ENCODE results near the gene ARL17A.
"Not testable (repeated sequence)": the region's sequence is repeated elsewhere in the genome, so short reads cannot be mapped to it uniquely, and the experiment has no call there.

Gene ARL17A

DNA sequence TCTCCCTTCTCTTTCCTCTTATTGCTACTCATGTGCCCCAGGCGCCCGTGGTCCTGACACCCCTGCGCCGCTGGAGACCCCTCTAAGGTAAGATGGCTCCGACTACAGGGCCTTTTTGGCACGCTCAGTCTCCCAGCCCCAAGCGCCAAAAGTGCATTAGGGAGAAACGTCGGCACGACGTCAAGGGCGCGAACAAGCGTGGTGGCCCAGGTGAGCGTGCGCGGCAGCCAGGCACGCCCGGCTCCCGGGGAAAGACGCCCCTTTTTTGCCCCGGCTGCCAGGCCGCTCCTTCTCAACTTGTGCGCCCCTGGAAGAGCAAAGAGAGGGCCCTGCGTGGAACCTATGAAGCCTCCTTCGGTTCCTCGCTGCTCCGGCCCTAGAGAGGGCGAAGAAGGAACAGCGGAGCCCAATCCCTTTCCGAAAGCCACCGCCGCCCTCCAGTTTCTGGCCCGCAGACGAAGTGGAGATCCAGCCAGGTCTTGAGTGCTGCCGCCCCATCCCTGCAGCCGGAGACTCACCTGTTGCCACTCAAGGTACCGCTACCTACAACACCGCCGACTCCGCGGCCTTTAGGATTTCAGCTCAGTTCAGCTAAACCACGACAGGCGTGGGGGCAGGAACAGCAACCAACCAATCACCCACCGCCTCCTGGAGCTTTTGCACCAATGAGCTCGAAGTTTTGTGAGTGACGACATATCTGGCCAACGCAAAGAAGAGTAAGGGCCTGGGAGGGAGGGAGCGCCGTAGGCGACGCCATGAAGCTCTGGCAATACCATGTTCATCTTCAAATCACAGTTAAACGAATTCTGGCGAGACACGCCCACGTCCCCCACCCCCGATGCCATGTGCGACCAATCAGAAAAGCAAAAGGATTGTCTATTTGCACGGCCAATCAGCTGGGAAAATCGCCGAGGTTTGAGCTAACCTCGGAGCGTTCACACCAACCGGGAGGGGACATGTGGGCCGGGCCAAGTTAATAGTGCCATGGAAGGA, at the start of gene ARL17A:
Gene ARL17A, minus strand, starts transcription at position 609 of the 993 bp plus-strand sequence. CDS start 3,369 bp downstream, outside the sequence.
- peak; percentile 76 for DNase-seq (ENCODE audit: low read depth)

DNA sequence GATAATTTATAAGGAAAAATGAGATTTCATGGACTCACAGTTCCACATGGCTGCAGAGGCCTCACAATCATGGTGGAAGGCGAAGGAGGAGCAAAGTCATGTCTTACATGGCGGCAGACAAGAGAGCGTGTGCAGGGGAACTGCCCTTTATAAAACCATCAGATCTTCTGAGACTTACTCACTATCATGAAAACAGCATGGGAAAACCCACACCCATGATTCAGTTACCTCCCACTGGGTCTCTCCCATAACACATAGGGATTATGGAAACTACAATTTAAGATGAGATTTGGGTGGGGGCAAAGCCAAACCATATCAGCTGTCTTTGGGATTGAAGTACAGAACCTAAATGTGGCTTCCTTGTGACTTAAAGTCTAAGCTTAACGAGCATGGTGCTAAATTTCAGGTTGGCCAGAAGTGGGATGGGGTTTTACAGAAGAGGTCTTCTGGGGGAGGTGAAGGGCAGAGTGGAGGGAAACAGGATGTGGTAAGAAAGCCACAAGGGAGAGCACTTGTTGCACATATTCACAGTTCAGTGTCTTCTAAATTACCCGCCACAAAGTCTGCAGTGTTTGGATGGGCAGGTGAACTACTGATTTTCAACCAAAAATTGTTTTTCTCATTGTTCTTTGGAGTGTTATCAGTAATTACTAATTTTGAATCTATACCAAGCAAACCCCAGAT, 49.4 kb upstream of the ARL17A start:
- DNase-seq (ENCODE audit: low read depth) = not testable (repeated sequence)

DNA sequence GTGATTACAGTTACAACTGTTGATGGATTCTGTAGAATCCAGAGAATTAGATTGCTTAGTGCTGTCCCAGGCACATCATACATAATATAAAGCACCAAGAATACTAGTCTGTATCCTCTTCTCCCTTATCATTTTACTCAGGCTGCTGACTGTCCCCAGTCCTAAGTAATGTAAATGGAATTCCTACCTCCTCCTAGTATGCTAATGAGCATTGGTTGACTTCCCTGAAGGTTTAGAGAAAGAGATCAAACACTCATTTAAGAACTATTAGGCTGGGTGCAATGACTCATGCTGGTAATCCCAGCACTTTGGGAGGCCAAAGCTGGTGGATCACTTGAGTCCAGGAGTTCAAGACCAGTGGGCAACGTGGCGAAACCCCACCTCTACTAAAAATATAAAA, 48.0 kb upstream of the ARL17A start:
- not testable (repeated sequence) for DNase-seq (ENCODE audit: low read depth)

DNA sequence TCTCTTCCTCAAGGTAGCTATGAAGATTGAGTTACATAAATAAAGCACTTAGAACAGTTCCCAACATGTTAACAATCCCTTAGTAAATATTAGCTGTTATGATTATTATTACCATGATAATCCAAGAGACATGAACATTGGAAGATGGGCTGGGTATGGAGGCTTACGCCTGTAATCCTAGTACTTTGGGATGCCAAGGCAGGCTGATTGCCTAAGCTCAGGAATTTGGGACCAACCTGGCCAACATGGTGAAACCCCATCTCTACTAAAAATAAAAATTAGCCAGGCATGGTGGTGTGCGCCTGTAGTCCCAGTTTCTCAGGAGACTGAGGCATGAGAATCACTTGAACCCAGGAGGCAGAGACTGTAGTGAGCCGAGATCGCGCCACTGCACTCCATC, 45.2 kb upstream of the ARL17A start:
- not testable (repeated sequence) for DNase-seq (ENCODE audit: low read depth)

DNA sequence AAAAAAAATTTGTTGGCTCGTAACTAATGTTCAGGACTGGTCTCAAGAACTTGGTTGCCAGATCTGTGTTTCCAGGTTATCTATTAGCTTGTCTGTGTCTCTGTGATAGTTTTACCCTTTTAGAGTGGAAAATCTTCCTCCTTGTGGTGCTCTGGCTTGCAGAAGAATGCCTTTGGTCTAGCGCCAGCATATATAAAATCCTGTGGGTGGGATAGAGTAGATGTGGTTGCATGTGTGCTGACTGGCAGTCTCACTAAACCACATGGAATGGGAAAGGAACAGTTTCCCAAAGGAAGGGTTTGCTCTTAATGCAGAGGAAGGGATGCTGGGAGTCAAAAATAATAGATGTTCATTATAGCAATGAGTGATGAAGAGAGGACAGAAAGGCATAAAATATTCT, 44.3 kb upstream of the ARL17A start:
- not testable (repeated sequence) for DNase-seq (ENCODE audit: low read depth)

DNA sequence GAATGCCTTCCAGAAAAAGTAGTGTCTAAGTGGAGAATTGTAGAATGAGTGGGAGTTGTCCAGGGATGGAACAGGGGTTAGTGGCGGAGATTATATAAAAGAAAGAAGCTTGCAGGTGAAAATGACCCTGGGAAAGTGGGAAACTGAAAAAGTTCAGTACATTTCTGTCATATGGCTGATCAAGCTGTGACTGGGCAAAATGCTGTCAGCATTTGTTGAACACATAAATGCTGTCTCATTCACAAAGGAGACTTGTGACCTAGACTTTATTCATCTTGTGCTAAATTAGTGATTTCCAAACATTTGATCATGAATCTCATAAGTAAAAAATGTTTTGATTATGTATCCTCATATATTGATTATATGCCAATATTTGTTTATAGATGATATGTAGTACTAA, 39.5 kb upstream of the ARL17A start:
- DNase-seq (ENCODE audit: low read depth) = not testable (repeated sequence)

DNA sequence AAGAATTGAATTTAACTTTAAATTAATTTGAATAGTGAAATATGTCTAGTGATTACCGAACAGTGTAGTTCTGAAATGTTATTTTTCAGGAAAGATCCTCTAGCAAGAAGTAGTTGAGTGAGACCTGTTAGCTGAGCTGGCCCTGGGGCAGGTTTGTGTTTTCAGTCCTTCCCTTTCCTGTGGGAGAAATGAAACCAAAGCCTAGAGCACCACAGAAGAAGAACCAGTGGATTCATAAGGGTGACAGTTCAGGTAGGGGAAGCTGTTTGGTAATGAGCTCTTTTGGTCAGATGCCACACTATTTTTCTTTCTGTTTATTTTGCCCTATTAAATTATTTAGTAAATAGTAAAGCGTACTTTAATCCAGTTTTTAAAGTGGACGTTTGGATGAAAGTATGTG, 37.6 kb upstream of the ARL17A start:
- not testable (repeated sequence) for DNase-seq (ENCODE audit: low read depth)

DNA sequence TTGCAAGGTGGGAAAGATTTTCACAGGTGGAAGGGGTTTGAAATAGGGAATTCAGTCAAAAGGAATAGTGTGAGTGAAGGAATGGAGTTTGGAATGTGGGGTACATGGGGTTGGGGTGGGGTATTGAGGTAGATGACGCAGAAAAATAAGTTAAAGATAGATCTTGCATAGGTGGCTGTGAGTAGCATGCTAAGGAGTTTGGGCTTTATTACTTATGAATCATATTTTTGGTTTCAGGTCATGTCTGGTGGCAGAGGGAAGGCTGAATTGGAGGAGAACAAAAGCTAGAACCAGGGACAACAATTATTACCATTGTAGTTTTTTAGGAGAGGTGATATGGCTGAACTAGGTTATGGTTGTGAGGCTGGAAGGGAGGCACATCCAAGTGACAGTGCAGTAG, 34.4 kb upstream of the ARL17A start:
- DNase-seq (ENCODE audit: low read depth) = not testable (repeated sequence)

DNA sequence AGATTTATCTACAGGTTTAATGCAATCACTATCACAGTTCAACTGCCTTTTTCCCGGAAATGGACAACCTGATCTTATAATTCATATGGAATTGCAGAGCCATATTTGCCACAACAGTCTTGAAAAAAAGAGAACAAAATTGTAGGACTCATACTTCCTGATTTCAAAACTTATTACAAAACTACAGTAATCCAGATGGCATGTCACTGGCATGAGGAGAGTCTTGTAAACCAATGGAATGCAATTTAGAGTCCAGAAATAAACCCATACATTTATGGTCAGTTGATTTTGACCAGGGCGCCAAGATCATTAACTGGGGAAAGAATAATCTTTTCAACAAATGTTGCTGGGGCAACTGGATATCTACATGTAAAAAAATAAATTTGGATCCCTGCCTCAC, 31.8 kb upstream of the ARL17A start:
- not testable (repeated sequence) for DNase-seq (ENCODE audit: low read depth)

DNA sequence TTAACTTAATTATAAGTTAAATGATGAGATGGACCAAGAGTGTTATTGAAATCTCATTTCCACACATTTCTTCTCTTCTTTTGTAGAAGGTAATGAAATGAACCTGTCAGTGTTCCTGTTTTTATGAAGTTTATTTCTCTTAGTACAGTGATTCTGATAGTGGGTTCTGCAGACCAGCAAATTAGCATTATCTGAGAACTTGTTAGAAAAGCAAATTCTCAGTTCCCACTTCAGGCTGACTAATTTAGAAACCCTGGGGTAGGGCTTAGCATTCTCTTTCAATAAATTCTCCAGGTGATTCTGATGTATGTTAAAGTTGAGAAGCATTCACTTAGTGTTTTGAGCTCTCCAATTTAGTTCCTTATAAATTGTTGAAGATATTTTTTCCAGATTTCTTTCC, 23.6 kb upstream of the ARL17A start:
- DNase-seq (ENCODE audit: low read depth) = not testable (repeated sequence)

DNA sequence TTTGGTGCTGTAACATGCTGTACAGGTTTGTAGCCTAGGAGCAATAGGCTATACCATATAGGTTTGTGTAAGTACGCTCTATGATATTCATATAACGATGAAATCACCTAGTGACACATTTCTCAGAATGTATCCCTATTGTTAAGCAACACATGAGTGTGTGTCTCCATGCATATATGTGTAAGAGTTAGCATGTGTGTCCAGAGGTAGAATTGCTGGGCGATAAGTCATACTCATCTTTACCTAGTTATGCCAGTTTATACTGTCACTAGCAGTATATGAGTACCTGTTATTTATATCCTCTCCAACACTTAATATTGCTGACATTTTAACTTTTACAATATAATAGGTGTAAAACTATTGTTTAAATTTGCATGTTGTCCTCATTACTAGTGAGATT, 21.3 kb upstream of the ARL17A start:
- not testable (repeated sequence) for DNase-seq (ENCODE audit: low read depth)

DNA sequence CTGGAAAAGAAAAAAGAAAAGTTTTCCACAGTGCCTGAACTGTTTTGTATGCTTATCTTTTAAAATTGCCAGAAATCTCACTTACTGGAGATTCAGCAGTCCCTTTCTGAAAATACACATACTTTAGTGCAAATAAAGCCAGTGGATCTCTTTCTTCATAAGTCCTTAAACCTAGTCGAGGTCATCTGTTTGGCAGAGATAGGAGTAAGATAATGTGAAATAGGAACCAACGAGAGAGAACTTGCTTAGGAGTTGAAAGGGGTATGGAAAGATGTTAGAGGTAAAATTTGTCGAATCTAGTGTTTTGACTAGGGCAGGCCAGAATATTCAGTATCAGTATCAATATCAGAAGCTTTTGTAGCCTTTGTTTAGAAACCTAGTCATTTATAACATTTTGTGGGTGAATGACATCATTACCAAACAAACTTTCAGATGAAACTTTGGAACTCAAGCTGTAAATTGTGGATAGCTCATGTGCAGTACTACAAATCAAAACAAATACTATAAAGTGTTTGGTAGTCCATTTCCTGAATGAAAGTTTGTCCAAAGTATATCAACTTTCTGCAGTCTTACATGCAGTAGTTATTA, 18.9 kb upstream of the ARL17A start:
- DNase-seq (ENCODE audit: low read depth) = not testable (repeated sequence)

DNA sequence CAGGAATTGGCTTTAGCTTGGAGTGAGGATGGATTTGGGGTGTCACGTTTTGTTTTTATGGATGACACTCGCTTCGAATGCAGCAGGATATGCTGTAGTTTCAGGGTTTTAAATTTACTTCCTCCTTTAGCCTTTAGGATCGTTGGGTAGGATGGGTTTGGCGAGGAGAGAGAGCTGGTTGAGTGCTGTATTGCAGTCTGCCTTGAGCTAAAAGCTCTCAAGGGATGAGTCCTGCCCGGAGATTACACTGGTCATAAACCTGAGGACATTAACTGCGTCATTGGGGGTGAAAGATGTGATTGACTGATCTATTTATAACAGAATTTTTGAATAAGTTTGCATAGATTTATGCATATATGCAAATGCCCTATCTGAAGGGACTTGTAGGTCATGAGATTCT, 11.8 kb upstream of the ARL17A start:
- not testable (repeated sequence) for DNase-seq (ENCODE audit: low read depth)

DNA sequence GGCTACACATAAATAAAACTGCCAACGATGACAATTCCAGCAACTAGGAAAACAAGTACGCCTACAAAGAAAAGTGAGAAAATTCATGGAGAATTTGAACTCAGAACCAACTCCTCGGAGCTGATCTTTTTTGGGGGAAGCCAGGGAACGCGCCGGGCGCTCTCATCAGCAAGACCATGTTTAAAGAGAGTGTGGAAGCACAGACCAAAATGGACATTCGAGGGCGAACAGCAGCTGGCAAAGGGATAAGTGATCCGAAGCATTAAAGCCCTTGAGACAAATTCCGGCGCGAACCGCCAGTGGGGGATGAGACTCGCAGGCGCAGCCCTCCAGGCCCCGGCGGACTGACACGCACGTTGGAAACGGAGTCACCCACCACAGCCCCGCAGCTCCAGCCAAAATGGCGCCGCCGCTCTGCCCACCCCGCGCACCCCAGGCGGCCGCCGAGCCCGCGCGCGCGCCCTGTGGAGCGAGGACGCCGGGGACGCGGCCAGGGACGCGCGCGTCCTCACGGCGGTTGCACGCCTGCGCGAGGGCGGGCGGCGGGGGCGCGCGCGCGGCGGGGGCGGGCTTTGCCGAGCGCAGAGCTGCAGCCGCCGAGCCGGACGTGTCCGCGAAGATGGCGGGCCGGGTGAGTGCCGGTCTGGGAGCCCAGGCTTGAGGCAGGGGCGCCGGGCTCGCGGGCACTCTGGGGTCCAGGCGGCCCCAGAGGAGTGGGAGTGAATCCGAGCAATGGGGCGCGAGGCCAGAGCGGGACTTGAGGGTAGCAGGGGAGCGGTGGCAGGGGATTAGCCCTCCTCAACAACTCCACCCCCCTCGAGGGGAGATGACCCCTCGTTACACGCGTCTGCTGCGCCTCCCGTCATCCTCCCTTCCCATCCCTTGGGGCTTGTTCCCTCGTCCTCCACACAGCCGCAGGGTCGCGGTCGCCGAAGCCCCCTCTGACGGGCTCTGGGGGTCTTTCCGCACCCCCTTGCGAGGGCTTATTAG, 11.0 kb upstream of the ARL17A start, which contains the start of gene NSF:
Gene NSF, plus strand, starts transcription at position 513 of the 990 bp plus-strand sequence. Its CDS starts 107 bp downstream, at position 620.
- not testable (repeated sequence) for DNase-seq (ENCODE audit: low read depth)

DNA sequence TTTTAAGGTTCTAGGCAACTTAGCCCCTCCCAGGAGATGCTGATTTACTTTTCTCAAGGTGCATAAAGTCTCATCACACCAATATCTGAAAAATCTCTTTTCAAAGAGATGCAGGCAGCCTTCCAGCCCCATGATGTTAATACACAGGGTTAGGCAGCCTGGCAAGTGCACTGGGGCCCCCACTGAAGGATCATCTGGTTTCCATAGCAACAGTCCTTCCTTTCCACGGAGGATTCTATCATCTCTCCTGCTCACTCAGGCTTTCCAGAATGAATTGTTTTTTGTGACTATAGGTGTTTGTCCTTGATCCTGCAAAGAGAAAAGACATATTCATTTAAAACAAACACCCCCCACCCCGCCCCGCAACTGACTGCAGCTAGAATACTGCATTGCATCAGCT, 6.0 kb upstream of the ARL17A start:
- not testable (repeated sequence) for DNase-seq (ENCODE audit: low read depth)

DNA sequence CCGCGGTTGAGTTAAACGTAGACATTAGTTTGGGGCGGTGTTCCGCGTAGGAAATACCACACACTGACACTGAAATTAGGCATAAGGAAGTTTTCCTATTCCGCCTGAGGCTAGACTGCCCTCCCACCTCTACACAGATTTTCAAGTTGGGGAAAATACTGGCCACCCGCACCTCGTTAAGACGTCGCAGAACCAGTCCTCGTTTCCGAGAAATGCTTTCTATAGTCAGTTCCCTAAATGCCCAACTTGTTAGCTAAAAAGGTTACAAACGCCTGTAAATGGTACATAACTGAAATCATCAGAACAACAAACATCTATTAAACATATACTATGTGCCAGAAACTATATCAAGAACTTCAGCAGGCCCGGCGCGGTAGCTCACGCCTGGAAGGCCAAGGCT, 591 bp upstream of the ARL17A start:
- DNase-seq (ENCODE audit: low read depth) = not testable (repeated sequence)

DNA sequence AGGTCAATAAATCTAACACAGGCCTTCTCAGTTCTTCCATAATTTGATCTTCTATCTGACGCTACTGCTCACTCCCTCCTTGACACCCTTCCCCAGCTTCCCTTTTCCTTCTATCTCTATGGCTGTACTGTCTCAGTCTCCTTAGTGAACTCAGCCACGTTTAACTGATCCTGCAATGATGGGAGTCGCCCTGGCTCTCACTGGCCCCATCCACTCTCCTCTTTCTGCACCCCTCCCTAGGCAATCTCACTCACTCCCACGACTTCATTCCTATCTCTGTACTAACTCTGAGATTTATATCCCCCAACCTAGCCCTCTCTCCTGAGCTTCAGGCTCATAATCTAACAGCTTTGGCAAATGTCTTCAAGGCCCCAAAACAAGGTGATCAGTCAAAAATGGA, 7.7 kb downstream of the ARL17A start:
- DNase-seq (ENCODE audit: low read depth) = not testable (repeated sequence)

DNA sequence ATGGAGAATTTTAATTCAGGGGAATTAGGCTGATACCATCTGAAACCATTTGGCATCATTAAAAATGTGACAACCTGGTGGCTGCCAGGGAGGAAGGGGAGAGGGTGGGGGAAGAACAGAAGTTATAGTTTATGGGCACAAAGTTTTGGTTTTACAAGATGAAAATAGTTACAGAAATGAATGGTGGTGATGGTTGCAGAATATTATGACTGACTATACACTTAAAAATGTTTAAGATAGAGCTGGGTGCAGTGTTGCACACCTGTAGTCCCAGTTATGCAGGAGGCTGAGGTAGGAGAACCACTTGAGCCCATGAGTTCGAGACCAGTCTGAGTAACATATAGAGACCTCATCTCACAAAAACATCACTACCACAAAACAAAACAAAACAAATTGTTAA, 12.5 kb downstream of the ARL17A start:
- DNase-seq (ENCODE audit: low read depth) = not testable (repeated sequence)

DNA sequence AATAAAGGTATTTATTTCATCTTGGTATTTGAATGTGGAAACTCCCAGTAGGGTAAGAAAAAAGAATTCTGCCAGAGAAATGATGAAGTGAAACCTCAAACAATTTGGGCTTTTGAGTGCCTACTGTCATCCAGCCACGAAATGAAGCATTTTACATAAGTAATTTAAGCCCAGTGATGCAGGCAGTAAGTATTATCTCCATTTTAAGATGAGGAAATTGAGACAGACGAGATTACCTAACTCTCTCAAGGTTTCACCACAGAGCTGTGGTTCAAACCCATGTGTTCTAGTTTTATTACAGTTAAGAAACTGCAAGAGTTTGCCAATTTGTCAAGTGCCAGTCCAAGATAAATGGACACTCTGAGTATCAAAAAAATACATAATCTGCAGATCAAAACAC, 13.2 kb downstream of the ARL17A start:
- not testable (repeated sequence) for DNase-seq (ENCODE audit: low read depth)

DNA sequence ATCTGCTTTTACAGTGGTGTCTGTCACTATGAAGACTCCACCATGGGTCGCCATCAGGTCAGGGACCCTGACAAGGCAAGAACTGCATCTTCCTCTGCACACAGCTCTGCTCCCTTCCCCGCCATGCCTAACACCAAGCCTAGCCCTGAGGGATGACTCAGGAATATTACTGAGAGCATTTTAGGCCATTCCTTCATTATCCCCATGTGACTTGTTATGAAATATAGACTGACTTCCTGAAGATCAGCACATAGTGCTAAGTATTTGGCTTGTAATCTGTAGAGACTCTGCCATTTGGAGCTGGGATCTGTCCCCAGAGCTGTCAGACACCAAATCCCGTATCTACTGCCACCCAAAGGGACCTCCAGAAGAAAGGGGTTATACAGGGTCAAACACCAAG, 19.4 kb downstream of the ARL17A start:
- DNase-seq (ENCODE audit: low read depth) = not testable (repeated sequence)

DNA sequence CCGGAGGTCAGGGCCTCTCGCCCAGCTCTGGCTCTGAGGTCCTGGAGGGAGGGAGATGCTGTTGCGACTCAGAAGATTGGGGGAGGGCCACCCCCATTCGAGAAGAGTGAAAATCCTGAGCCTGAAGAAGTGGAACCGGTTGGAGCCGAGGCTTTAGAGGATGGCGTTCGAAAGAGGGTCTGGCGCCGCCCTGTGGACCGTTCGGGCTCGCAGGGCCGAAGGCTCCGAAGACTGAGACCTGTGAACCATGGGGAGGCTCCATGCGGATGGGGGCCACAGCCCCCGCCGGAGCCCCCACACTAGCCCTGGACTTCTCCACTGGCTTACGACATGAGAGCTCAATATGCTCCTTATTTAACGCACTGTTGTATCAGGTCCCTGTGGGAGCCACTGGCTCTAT, 20.3 kb downstream of the ARL17A start:
- DNase-seq (ENCODE audit: low read depth) = not testable (repeated sequence)
